NK-92 treated with Interleukin-12 subunit alpha and Interleukin-12 subunit beta, amount 100 ng/mL, for 24 hours (cell line): ENCODE measurements around the gene FRAS1.
"Not testable (repeated sequence)": the region's sequence is repeated elsewhere in the genome, so short reads cannot be mapped to it uniquely, and the experiment has no call there.

Experiments used
- DNase-seq: peaks from one replicate; lab custom pipeline; 2025; lab: John Stamatoyannopoulos, UW

FRAS1 gene

DNA sequence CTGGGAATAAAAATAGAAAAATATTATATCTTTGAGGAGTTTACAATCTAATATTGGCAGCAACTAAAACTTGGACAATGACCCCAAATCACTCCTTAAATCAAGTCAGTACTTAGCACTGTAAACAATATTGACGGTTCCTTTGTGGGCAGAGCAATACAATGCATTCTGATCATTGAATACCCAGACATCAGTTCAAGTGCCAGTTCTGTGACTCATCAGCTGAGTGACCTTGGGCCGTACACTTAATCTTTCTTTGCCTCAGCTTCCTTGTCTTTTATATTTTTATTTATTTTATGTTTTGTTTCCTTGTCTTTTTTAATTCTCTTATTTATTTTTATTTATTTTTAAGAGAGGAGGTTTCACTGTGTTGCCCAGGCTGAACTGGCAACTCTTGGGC lies 382.2 kb downstream of the FRAS1 start:
- no peak for DNase-seq

DNA sequence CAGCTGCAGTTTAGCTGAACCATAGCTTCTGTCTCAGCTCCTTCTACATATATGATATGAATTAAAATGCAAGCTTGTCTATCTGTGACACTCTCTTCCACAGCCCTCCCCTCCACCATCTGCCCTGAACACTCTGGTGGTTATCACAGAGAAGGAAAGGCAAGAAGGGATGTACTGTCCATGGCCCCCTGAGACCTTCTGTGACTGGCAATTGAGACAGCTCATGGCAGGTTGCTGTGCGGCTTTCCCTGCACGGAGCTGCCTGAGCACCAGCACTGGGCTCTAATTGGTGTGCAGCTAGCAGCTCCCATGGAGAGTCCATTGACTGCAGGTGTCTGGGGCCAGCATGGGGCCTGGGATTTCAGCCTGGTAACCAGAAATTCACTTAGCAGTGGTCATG lies 384.6 kb downstream of the FRAS1 start:
- DNase-seq = no peak

DNA sequence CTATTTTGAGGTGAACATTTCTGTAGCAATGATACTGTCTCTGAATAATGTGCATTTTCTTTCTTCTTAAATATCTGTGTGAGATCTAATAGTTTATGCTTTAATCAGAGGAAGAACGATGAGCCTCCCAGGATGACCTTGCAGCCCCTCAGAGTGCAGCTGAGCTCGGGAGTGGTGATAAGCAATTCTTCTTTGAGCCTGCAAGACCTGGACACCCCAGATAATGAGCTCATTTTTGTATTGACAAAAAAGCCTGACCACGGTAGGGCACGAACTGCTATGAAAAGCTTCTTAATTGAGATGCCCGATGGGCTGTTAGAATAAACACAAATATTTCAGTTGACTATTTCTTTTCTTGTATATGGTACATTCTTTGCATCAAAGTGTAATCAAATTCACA lies 389.5 kb downstream of the FRAS1 start:
- DNase-seq = no peak

DNA sequence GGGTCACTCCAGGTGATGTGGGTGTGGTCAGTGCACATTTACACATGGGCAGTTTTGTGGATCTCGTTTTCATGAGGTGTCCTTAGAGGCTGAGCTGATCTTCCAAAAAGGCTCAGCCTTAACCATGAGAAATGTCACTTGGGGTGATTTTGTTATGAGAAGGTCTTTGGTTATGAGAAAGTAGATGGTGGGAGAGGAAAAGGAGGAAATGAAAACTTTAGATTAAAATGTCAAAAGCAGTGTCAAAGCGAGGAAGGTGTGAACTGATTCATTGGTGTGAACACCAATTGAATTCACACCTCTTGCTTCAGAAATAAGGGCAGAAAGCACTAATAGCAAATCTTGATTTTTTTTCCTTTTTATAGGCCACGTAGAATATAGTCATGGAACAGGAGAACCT lies 394.3 kb downstream of the FRAS1 start:
- DNase-seq = no peak

DNA sequence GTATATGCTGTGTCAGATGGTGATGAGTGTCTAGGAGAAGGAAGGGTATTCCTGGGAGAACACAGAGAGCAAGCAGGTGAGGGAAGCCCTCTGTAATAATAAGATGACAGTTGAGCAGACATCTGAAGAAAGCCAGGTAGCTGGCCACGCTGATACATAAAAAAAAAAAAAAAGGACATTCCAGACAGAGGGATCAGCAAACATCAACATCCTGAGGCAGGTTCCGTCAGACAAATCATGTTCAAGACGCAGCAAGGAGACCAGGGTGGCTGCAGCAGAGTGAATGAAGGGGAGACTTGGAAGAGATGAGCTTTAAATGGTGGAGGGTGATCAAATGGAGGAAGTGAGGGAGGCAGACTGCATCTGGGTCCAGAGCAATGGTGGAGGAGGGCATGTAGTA lies 396.9 kb downstream of the FRAS1 start:
- DNase-seq = no peak

DNA sequence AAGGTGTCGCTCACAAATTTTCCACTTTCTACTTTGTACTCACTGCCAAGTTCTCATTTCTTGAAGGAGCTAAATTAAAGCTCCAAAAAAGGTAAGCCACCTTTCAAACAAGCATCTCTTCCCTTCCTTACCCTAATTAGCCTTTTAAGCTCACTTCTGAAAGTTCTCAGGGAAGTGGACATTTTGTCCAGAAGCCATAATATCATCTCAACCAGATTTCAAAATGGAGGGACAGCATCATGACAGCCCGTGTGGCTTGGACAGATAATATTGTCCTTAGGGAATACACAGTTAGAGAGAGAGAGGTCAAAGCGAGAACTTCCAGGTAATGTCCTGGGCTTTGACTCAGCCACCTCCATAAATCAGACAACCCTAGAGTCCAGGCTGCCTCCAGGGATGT lies 400.6 kb downstream of the FRAS1 start:
- no peak for DNase-seq

DNA sequence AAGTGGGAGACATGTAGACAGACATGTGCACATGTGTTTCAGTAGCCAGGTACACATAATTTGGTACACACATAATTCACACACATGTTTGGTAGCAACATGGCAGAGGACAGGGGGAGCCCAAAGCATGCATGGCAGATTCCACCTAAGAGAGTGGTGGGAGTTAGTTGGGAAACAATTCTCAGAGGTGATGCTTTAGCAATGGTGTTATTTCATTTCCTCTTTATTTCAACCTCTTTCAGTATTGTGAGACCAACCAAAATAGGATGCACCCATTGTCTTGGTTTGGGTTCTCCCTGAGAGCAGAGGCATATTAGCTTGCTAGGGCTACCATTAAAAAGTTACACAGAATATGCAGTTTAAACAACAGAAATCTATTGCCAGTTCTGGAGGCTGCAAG lies 402.2 kb downstream of the FRAS1 start:
- DNase-seq = no peak

DNA sequence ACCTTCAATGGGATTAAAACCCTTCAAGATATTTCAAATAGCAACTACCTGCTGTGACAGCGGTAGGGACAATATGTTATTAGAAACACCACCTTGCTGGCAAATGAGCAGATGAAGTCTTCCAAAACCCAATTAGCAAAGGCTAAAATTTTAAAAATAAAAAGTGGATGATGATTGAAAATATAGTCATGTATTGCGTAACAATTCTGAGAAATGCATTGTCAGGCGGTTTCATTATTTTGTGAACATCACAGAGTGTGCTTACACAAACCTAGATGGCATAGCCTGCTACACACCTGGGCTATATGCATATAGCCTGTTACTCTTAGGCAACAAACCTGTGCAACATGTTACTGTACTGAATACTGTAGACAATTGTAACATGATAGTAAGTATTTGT lies 403.2 kb downstream of the FRAS1 start:
- DNase-seq = no peak

DNA sequence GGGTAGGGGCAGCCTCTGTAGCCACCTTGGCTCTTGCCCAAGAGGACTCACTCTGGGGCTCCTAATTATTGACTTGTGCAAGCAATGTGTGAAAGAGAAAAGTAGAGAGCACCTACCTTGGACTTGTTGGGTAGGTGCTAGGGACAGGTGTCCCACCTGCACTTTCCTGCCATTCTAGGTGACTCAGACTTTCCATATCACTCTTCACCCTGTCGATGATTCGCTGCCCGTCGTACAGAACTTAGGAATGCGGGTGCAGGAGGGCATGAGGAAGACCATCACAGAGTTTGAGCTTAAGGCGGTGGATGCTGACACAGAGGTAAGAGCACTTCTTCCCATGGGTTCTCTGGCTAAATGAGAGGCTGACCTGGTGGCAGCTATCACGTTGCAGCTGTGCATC lies 407.1 kb downstream of the FRAS1 start:
- DNase-seq = no peak

DNA sequence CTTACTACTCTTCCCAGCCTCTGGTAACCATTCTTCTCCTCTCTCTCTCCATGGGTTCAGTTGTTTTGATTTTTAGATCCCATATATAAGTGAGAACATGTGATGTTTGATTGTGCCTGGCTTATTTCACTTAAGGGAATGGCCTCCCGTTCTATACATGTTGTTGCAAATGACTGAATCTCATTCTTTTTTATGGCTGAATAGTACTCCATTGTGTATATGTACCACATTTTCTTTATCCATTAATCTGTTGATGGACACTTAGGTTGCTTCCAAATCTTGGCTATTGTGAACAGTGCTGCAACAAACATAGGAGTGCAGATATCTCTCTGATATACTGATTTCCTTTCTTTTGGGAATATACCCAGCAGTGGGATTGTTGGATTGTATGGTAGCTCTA lies 410.1 kb downstream of the FRAS1 start:
- DNase-seq = not testable (repeated sequence)

DNA sequence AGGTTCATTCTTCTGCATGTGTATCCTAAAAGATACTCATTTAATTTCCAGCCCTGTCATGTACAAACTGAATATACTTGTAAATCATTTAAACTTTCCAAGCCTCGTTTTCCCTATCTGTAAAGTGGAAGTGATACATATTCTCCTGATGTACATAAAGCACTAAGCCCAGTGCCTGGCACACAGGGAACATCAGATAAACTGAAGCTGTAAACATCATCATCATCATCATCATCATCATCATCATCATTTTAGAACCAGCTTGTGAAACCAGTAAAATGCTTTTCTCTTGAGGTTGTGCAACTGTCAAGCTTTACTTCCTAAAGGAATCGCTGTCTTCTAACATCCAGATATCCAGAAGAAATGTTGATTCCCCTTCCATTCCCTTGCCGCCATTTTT lies 411.1 kb downstream of the FRAS1 start:
- no peak for DNase-seq

DNA sequence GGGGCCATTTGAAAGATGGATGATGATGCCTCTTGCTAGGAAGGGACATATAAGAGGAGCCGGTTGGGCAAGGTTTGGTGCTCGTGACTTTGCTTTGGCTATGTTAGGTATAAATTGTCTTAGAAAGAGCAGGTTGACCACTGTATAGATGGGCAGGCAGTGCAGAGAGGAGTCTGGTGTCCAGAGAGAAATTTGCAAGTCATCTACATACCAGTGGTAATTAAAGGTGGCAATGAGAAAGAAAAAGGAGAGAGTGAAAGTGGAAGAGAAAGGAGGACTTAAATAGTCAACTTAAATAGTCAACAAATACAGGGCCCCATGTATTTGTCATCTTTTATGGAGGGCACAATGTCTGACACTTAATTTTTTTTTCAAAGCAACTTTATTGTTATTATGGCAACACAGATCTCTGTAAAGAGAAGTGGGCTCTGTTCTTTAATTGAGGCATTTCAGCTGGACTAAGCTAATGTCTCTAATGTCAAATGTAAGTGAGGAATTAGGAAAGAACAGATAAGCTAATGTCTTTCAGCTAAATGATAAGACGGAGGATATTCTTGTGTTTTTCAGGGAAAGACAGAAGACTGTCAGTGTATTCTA lies 419.1 kb downstream of the FRAS1 start:
- no peak for DNase-seq

DNA sequence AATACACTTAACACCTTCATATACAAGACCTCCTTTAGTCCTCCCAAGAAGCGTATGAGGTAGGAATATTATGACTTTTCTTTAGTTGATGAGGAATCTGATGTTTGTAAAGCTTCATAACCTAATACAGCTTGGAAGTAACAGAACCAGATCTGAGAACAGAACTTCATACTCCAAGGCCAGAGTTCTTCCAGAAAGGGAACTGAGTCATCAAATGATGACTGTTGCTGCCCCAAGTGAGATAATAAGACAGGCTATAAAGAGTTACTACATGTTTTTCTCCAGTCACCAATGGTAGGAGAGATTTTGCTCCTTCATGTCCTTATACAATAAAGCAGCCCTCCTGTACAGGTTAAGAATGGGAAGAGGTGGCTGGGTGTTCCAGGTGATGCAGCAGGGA lies 420.2 kb downstream of the FRAS1 start:
- no peak for DNase-seq

DNA sequence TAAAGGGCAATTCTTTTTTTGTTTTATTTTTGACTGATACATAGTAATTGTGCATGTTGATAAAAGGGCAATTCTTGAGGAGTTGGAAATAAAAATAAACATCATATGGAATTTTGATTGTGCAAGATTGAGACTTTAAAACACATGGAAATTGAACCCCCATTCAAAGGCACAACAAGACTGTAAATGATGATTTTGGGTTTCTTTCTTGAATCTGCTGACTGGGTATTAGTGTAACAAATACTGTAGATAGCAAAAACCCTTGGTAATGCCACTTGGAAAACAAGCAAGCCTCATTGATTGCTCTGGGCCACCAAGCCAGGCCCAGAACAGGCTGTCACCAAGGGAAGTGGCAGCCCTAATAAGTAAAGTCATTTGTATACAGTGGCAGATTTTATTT lies 421.4 kb downstream of the FRAS1 start:
- no peak for DNase-seq

DNA sequence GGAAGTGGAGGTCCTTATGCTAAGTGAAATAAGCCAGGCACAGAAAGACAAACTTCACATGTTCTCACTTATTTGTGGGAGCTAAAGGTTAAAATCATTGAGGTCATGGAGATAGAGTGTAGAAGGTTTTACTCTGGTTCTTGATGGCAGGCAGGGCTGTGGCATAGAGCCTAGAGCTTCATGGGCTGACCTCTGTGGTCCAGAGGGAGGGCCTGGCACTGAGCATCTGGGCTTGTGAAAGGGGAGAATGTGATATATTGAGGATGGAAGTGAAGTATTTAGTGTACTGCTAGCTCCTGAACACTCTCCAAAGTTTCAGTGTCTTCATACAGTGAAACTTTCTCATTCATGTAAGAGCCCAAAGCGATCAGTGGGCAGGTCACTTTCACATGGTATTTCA lies 423.2 kb downstream of the FRAS1 start:
- DNase-seq = no peak

DNA sequence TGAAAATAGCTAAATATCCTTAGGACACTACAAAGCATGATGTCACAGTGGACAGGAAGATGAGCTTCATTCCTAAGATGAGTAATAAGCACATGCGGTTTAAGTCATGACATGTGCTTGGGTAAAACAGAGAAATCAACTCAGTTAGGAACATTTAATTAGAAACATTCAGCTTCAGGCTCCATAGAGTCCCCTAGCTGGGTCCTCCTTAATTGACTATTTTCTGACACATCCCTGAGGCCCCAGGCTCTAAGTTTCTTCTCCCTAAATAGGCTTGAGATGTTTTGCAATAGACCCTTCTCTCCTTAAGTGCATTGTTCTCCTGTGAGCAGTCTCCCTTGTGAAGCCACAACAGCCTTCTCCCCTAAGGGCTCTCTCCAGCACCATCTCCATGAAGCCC lies 424.1 kb downstream of the FRAS1 start:
- no peak for DNase-seq

DNA sequence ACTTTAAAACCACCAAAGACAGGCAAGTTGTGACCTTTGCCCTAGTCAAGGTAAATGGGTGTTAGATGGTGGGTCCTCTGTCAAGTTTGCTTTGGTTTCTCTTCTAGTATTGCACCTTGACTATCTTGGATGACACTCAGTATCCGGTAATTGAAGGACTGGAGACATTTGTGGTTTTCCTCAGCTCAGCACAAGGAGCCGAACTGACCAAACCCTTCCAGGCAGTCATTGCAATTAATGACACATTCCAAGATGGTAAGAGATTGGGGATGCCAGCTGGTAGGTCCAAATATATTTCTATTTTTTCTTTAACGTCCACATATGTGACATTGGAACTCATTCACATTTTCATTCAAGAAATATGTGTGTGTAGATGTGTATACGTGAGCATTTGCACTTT lies 425.2 kb downstream of the FRAS1 start:
- no peak for DNase-seq

DNA sequence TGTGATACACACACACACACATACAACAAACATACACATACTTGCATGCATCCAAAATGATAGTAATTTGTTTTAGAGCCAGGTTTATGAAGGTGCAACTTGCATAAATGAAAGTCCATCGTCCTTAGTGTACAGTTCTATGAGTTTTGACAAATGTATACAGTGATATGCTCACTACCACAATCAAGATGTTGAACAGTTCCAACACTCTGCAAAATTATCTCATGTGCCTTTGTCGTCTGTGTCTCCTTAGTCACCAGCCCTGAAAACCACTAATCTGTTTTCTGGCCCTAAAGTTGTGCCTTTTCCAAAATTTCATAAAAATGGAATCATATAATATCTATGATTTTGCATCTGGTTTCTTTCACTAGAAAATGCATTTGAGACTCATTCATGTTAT lies 426.7 kb downstream of the FRAS1 start:
- DNase-seq = no peak

DNA sequence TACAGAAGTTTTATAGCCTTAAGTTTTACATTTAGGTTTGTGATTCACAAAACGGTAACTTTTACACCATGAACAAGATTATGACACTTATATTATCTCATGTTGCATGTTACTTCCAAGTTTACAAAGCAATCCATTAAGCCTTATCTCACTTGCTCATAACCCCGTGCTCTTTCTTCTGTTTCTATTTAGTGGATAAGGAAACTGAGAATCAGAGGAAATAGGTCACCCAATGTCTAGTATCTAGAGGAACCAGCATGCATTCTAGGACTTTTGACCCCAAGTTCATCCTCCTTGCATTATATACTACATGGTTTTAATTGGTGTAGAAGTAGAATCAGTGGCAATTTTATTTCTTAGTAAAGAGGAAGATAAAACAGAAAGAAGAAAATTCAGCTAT lies 427.5 kb downstream of the FRAS1 start:
- no peak for DNase-seq

DNA sequence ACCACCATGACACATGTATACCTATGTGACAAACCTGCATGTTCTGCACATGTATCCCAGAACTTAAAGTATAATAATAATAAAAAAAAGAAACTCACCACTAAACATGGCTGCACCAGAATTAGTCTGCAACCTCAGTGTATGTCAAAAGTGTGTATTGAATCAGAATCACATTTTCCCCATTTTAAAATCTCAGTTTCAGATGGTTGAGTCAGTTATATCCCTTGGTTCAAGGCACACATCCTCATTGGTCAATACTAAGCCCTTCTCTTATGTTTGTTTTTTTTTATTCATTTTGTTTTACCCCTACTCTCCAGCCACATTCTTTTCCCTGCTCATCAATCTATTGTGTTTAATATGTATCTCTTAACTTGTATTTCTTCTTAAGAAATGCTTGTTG lies 436.6 kb downstream of the FRAS1 start:
- no peak for DNase-seq

DNA sequence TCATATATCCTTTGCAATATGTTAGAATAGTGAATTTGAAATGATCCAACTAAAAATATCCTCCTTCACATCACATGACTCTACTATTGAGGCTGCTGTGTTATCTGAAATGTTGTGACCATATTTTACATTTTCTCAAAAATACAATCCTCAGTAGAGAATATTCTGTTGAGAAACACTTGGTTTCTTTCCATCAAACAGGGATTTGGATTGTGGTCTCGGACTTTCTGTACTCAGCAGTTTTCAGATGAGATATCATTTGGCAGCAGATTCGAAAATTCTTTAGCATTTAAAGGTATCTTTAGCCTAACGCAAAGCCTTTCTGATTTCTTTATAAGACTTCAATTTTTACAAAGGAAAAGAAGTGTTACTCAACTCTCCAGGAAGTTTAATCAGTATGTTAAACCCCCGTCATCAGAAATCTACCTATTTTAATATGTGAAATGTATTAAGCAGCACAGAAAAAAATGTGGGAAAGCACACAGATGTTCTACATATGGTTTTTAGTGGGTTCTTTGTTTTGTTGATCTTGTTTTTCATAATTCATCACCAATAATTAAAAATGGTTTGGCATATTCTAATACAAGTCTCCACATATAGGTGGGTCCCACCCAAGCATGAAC lies 439.0 kb downstream of the FRAS1 start:
- DNase-seq = no peak

DNA sequence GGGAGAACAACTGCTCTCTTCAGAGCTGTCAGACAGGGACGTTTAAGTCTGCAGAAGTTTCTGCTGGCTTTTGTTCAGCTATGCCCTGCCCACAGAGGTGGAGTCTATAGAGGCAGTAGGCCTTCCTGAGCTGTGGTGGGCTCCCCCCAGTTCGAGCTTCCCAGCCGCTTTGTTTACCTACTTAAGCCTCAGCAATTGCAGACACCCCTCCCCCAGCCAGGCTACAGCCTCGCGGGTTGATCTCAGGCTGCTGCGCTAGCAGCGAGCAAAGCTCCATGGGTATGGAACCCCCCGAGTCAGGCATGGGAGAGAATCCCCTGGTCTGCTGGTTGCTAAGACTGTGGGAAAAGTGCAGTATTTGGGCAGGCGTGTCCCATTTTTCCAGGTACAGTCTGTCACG lies 449.1 kb downstream of the FRAS1 start:
- DNase-seq = not testable (repeated sequence)

DNA sequence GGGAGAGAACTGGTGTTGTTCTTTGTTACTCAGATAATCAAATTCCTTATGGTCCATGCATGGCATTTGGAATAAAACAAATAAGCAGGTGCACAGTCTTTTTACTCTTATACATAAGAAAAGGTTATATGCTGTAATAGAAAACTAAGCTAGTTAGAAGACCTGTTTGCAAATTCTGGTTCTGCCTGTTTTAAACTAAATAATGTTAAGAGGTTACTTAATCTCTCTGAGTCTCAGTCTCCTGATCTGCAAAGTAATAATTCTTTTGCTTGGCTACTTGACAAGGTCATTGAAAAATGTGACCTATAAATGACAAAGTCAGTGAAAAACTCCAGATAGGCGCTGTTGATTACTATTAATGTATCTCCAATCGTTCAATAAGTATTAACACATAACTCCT lies 451.9 kb downstream of the FRAS1 start:
- DNase-seq = no peak

DNA sequence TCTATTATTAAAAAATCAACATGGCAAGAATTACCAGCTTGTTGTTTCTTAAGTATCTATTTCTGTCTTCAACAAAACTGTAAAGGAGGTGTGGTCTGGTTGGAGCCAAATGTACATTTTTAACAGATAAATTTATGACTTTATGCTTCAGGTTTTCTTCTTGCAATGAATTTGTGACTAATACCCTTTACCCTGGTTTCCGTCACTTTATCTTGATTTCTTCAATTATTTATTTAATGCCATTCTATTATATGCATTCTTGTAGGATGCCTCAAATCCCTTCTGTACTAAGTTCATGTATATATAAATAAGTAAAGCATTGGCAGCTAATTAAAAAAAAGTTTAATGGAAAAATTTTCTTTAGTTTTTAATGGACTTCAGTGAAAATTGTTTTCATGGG lies 453.0 kb downstream of the FRAS1 start:
- DNase-seq = no peak

DNA sequence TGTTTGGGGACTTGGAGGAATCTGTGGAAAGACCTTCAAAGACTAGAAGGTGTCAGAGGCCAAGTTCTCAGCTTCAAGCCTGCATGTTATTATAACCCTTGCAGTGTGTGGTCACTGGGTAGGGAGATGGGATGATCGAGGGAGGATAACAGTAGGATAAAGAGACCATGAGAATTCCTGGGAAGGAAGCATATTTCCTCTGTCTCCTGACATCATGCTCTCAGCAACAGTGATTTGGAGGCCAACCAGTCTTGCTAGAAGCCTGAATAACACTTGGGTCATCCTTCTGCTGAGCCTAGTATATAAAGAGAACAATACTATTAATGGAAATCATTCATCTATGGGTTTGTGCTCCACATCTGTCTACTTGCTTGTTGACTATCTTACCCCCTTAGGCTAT lies 453.6 kb downstream of the FRAS1 start:
- no peak for DNase-seq
